Sigmoid colon (tissue), 7 donors: ENCODE results near the gene ANKRD61. TPM values are rescaled to one million over a fixed set of nuclear protein-coding genes. Genes with fewer than 3 reads are reported as not detected.

ENCODE experiments used
- DNase-seq: peaks from one replicate; pipeline ENCODE4 v3.0.0-alpha.2; 2019
- H3K27ac ChIP-seq, 4 donors: fragments of 200-600 bp; sonication (generic); one replicate each; pipeline ENCODE4 v1.5.1; 2016 to 2019; ENCODE audit warnings: mild to moderate bottlenecking in 1 of 4
- H3K27me3 ChIP-seq, 3 donors: fragments of 200-600 bp; sonication (generic); one replicate each; pipeline ENCODE4 v1.5.1; 2019; ENCODE audit warnings: mild to moderate bottlenecking in 1 of 3
- H3K36me3 ChIP-seq, 4 donors: fragments of 200-600 bp; sonication (generic); one replicate each; pipeline ENCODE4 v1.5.1; 2016 to 2019
- H3K4me1 ChIP-seq, 4 donors: fragments of 200-600 bp; sonication (generic); one replicate each; pipeline ENCODE4 v1.5.1; 2017 to 2019
- H3K4me3 ChIP-seq, 4 donors: fragments of 200-600 bp; sonication (generic); one replicate each; pipeline ENCODE4 v1.5.1; 2017 to 2019; ENCODE audit warnings: mild to moderate bottlenecking in 2 of 4, moderate library complexity in 1 of 4
- H3K9me3 ChIP-seq, 4 donors: fragments of 200-600 bp in 3 of 4; sonication (generic) in 3 of 4; one replicate each; pipeline versions ENCODE4 v1.5.1 to v1.6.1; 2013 to 2019
- CTCF ChIP-seq, 4 experiments: fragments of 450-650 bp in 3 of 4; fragments of 200-600 bp in 1 of 4; IDR thresholded peaks; one replicate each; pipeline ENCODE4 v1.5.1; 2016 to 2019; ENCODE audit warnings: antibody characterized with exemption in 4 of 4, mild to moderate bottlenecking in 3 of 4, moderate library complexity in 2 of 4
- EP300 ChIP-seq, 4 donors: sonication (generic); formaldehyde crosslinking; IDR thresholded peaks; one replicate each; pipeline ENCODE4 v1.6.1; 2017; ENCODE audit warnings: antibody characterized with exemption in 4 of 4
- POLR2A ChIP-seq, 2 donors: fragments of 450-650 bp; IDR thresholded peaks; one replicate each; pipeline ENCODE4 v1.6.1; 2016; ENCODE audit warnings: antibody characterized with exemption in 2 of 2, mild to moderate bottlenecking in 2 of 2, moderate library complexity in 2 of 2
- POLR2AphosphoS5 ChIP-seq, 4 donors: sonication (generic); formaldehyde crosslinking; IDR thresholded peaks; one replicate each; pipeline ENCODE4 v1.6.1; 2017; ENCODE audit warnings: antibody characterized with exemption in 4 of 4
- WGBS, 2 donors: extraction: QIAGEN DNeasy Blood & Tissue Kit; methylation state at CpG; one replicate each; pipeline ENCODE4 v1.1.7; 2013; 5-methylcytosine and 5-hydroxymethylcytosine counted together
- intact Hi-C: fragments of 100-400 bp; cut with DNase I; formaldehyde crosslinking; loops from one replicate; pipeline ENCODE4 v1.15.1; 2023
- polyA plus RNA-seq, 3 donors: library from polyadenylated mRNA; stranded (reverse); fragments of 200-250 nt; gene quantifications; one replicate each; pipeline ENCODE4 v1.2.3, GENCODE V29; 2013
- total RNA-seq, 4 donors: library from RNA; depleted of rRNA; stranded (reverse); fragments of >200 nt; gene quantifications; one replicate each; pipeline ENCODE4 v1.1.0, GENCODE V29; 2016
- donor health status: healthy with polysubstance abuse.
- donor health status: Bipolar disorder and iron deficiency.
- donor health status: healthy.

ANKRD61 gene
- total and polyA plus RNA-seq, 7 donors: not detected

GRCh38 chr7:6028563-6028962 lies 2.6 kb upstream of the ANKRD61 start:
- Histone ChIP-seq H3K36me3 (peaks cover 11 to 99% (median 32%) of the 10 kb centered on the region in 4 donors), H3K27me3 (no peaks in the 10 kb centered on the region), H3K9me3 (no peaks in the 10 kb centered on the region), H3K4me1 (no peaks in the 10 kb centered on the region), H3K27ac (no peak overlapping the region), H3K4me3 (no peak overlapping the region)
- no peak for DNase-seq
- no peak for TF ChIP-seq POLR2A (IDR thresholded peaks at IDR 0.05)
- no peak for TF ChIP-seq EP300 (IDR thresholded peaks at IDR 0.05)
- no peak for TF ChIP-seq CTCF (IDR thresholded peaks at IDR 0.05)
- TF ChIP-seq POLR2AphosphoS5 (IDR thresholded peaks at IDR 0.05): no peak
- intact Hi-C loops: no loop called here
- WGBS, 2 donors: 20 to 73% methylated on average over 5 of the region's 5 CpGs

GRCh38 chr7:6031567-6031966 lies 391 bp downstream of the ANKRD61 start:
- no peak for DNase-seq

GRCh38 chr7:6032167-6032566 lies 991 bp downstream of the ANKRD61 start:
- DNase-seq: no peak
- WGBS, 2 donors: 83 to 86% methylated on average over 5 of the region's 5 CpGs
- peaks cover 5 to 99% (median 26%) of the 10 kb centered on the region in 4 donors for H3K36me3 ChIP-seq

More at GRCh38 chr7:6031567-6031966, 391 bp downstream of the ANKRD61 start:
- H3K27me3 ChIP-seq: no peaks in the 10 kb centered on the region
- H3K4me1 ChIP-seq: no peaks in the 10 kb centered on the region
- peaks cover under 1 to 99% (median 29%) of the 10 kb centered on the region in 4 donors for H3K36me3 ChIP-seq
- no peak overlapping the region for H3K4me3 ChIP-seq
- no peaks in the 10 kb centered on the region for H3K9me3 ChIP-seq
- TF ChIP-seq POLR2AphosphoS5 (IDR thresholded peaks at IDR 0.05): no peak
- TF ChIP-seq POLR2A (IDR thresholded peaks at IDR 0.05): no peak
- TF ChIP-seq CTCF (IDR thresholded peaks at IDR 0.05): no peak
- TF ChIP-seq EP300 (IDR thresholded peaks at IDR 0.05): no peak
- H3K27ac ChIP-seq: no peak overlapping the region
- 92 to 94% methylated on average over 3 of the region's 3 CpGs for WGBS, 2 donors
- intact Hi-C loops: no loop called here

GRCh38 chr7:6032641-6033040 lies 1.5 kb downstream of the ANKRD61 start:
- WGBS, 2 donors: 86 to 93% methylated on average over 7 of the region's 7 CpGs
- intact Hi-C loops: no loop called here
- TF ChIP-seq EP300 (IDR thresholded peaks at IDR 0.05) (no peak), CTCF (IDR thresholded peaks at IDR 0.05) (no peak), POLR2A (IDR thresholded peaks at IDR 0.05) (no peak), POLR2AphosphoS5 (IDR thresholded peaks at IDR 0.05) (no peak)
- Histone ChIP-seq H3K36me3 (peaks cover 5 to 99% (median 25%) of the 10 kb centered on the region in 4 donors), H3K4me1 (no peaks in the 10 kb centered on the region), H3K27ac (no peak overlapping the region), H3K4me3 (no peak overlapping the region), H3K9me3 (no peaks in the 10 kb centered on the region), H3K27me3 (no peaks in the 10 kb centered on the region)
- DNase-seq: no peak

More at GRCh38 chr7:6032167-6032566, 991 bp downstream of the ANKRD61 start:
- Histone ChIP-seq H3K4me1 (no peaks in the 10 kb centered on the region), H3K27ac (no peak overlapping the region), H3K4me3 (no peak overlapping the region), H3K27me3 (no peaks in the 10 kb centered on the region), H3K9me3 (no peaks in the 10 kb centered on the region)
- no peak for TF ChIP-seq POLR2A (IDR thresholded peaks at IDR 0.05)
- intact Hi-C loops: no loop called here

GRCh38 chr7:6035165-6035564 lies 4.0 kb downstream of the ANKRD61 start:
- no peak overlapping the region for H3K4me3 ChIP-seq
- no peaks in the 10 kb centered on the region for H3K27me3 ChIP-seq
- no peaks in the 10 kb centered on the region for H3K4me1 ChIP-seq
- H3K9me3 ChIP-seq: no peaks in the 10 kb centered on the region
- H3K27ac ChIP-seq: no peak overlapping the region
- H3K36me3 ChIP-seq: peaks cover 5 to 99% (median 29%) of the 10 kb centered on the region in 4 donors
- WGBS, 2 donors: 94 to 96% methylated on average over 10 of the region's 10 CpGs
- intact Hi-C loops: no loop called here
- no peak for TF ChIP-seq POLR2AphosphoS5 (IDR thresholded peaks at IDR 0.05)
- no peak for TF ChIP-seq CTCF (IDR thresholded peaks at IDR 0.05)
- TF ChIP-seq EP300 (IDR thresholded peaks at IDR 0.05): no peak
- TF ChIP-seq POLR2A (IDR thresholded peaks at IDR 0.05): no peak
- DNase-seq: no peak
